ENCODE measurements around the gene SLC28A1.

SLC28A1 gene

GRCh38 chr15:84881520-84881830 lies 3.0 kb upstream of the SLC28A1 start:
- in situ Hi-C loops (cut with HindIII; ENCODE audit: low sequenced_read_pairs), result no loop called here
- no peak overlapping the region for H3K4me3 ChIP-seq (ENCODE audit: low read depth, low read length)
- no peak for DNase-seq (ENCODE audit: low read depth)
- TF ChIP-seq CTCF (IDR thresholded peaks at IDR 0.05; ENCODE audit: low read depth, low read length, missing control alignments), result no peak

GRCh38 chr15:84883466-84883865 lies 996 bp upstream of the SLC28A1 start:
- no peak overlapping the region for H3K4me3 ChIP-seq (ENCODE audit: low read depth, low read length)
- no peak for TF ChIP-seq CTCF (IDR thresholded peaks at IDR 0.05; ENCODE audit: low read depth, low read length, missing control alignments)
- no peak for DNase-seq (ENCODE audit: low read depth)
- in situ Hi-C loops (cut with HindIII; ENCODE audit: low sequenced_read_pairs), result no loop called here

- DNase-seq (ENCODE audit: low read depth), result no peak
- no peak for TF ChIP-seq CTCF (IDR thresholded peaks at IDR 0.05; ENCODE audit: low read depth, low read length, missing control alignments)
- in situ Hi-C loops (cut with HindIII; ENCODE audit: low sequenced_read_pairs), result no loop called here
- H3K4me3 ChIP-seq (ENCODE audit: low read depth, low read length), result no peak overlapping the region
Measured at GRCh38 chr15:84885801-84886200, 1.3 kb downstream of the SLC28A1 start.

- no peak overlapping the region for H3K4me3 ChIP-seq (ENCODE audit: low read depth, low read length)
- no peak for DNase-seq (ENCODE audit: low read depth)
- in situ Hi-C loops (cut with HindIII; ENCODE audit: low sequenced_read_pairs), result no loop called here
- TF ChIP-seq CTCF (IDR thresholded peaks at IDR 0.05; ENCODE audit: low read depth, low read length, missing control alignments), result no peak
Measured at GRCh38 chr15:84886211-84886983, 1.9 kb downstream of the SLC28A1 start.

GRCh38 chr15:84886984-84887299 lies 2.5 kb downstream of the SLC28A1 start:
- H3K4me3 ChIP-seq (ENCODE audit: low read depth, low read length), result no peak overlapping the region
- no peak for DNase-seq (ENCODE audit: low read depth)
- in situ Hi-C loops (cut with HindIII; ENCODE audit: low sequenced_read_pairs), result no loop called here
- no peak for TF ChIP-seq CTCF (IDR thresholded peaks at IDR 0.05; ENCODE audit: low read depth, low read length, missing control alignments)

GRCh38 chr15:84887938-84888337 lies 3.5 kb downstream of the SLC28A1 start:
- in situ Hi-C loops (cut with HindIII; ENCODE audit: low sequenced_read_pairs), result no loop called here
- no peak overlapping the region for H3K4me3 ChIP-seq (ENCODE audit: low read depth, low read length)
- no peak for DNase-seq (ENCODE audit: low read depth)
- no peak for TF ChIP-seq CTCF (IDR thresholded peaks at IDR 0.05; ENCODE audit: low read depth, low read length, missing control alignments)
